ENCODE data around the gene HMGCS1.
A peak's percentile ranks its signal among the peaks of the same experiment; 100 is the strongest.

DNA sequence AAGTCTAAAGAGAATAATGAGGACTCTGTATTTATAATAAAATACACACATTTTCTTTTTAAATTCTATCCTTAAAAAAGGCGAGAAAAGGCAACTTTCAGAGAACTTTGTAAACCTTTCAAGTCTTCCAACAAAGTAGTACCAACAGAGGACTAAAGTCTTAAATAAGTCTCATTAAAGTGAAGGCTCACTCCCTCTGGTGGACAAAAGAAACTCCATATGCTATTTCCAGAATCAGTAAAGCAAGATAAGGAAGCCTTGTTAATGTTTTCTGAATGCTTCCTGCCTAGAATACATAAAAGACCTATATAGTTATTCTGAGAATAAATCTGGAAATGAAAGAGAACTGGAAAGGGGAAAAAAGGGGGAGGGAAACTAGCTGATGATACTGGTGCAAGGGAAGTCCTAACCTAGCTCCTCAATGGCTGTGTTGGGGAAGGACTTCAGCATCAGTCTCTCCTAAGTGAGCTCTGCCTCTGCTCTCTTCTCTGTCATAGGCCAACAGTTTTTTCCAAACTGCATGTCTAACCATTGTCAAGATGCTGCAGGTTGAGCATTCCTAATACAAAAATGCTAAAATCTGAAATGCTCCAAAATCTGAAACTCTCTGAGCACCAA, 7.2 kb downstream of the HMGCS1 start:
- TF ChIP-seq, protein P1, sequence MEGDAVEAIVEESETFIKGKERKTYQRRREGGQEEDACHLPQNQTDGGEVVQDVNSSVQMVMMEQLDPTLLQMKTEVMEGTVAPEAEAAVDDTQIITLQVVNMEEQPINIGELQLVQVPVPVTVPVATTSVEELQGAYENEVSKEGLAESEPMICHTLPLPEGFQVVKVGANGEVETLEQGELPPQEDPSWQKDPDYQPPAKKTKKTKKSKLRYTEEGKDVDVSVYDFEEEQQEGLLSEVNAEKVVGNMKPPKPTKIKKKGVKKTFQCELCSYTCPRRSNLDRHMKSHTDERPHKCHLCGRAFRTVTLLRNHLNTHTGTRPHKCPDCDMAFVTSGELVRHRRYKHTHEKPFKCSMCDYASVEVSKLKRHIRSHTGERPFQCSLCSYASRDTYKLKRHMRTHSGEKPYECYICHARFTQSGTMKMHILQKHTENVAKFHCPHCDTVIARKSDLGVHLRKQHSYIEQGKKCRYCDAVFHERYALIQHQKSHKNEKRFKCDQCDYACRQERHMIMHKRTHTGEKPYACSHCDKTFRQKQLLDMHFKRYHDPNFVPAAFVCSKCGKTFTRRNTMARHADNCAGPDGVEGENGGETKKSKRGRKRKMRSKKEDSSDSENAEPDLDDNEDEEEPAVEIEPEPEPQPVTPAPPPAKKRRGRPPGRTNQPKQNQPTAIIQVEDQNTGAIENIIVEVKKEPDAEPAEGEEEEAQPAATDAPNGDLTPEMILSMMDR (IDR thresholded peaks at IDR 0.05; ENCODE audit: borderline replicate concordance, extremely low read depth, low read length, poor library complexity, severe bottlenecking): peak; percentile 71
- TF ChIP-seq EZH2 (IDR thresholded peaks at IDR 0.05; ENCODE audit: borderline replicate concordance, low read depth, low read length, severe bottlenecking): no peak

Measured in DND-41 (cell line).